Coronary artery (tissue), 2 donors: ENCODE results near the gene RCOR3.

Experiments
- DNase-seq: peaks from one replicate; pipeline ENCODE4 v3.0.0-alpha.2; 2017; ENCODE audit warnings: low spot score
- H3K27ac ChIP-seq, 2 donors: fragments of 200-600 bp; sonication (generic); one replicate each; pipeline ENCODE4 v1.5.1; 2016 to 2019
- H3K4me3 ChIP-seq: fragments of 200-600 bp; sonication (generic); 2 replicates; pipeline ENCODE4 v1.5.1; 2016; ENCODE audit warnings: mild to moderate bottlenecking, moderate library complexity
- CTCF ChIP-seq: fragments of 200-600 bp; sonication (generic); IDR thresholded peaks from one replicate; pipeline ENCODE4 v1.5.1; 2019; ENCODE audit warnings: antibody characterized with exemption

RCOR3 gene

GRCh38 chr1:211339631-211340041, 80.5 kb downstream of the RCOR3 start:
- no peak overlapping the region for H3K27ac ChIP-seq
- no peak overlapping the region for H3K4me3 ChIP-seq
- DNase-seq: no peak
- no peak for TF ChIP-seq CTCF

- DNase-seq: no peak
- no peak overlapping the region for H3K4me3 ChIP-seq
- TF ChIP-seq CTCF: no peak
- H3K27ac ChIP-seq: no peak overlapping the region
Measured at GRCh38 chr1:211340622-211341507, 81.7 kb downstream of the RCOR3 start.

- H3K4me3 ChIP-seq: no peak overlapping the region
- TF ChIP-seq CTCF: no peak
- no peak for DNase-seq
- no peak overlapping the region for H3K27ac ChIP-seq
Measured at GRCh38 chr1:211341999-211342398, 82.8 kb downstream of the RCOR3 start.

GRCh38 chr1:211343607-211344006, 84.4 kb downstream of the RCOR3 start:
- Histone ChIP-seq H3K4me3 (no peak overlapping the region), H3K27ac (no peak overlapping the region)
- DNase-seq: no peak
- TF ChIP-seq CTCF: no peak

- DNase-seq: no peak
- H3K27ac ChIP-seq: no peak overlapping the region
- no peak for TF ChIP-seq CTCF
- H3K4me3 ChIP-seq: no peak overlapping the region
Measured at GRCh38 chr1:211344152-211344618, 85.0 kb downstream of the RCOR3 start.

GRCh38 chr1:211345719-211346118, 86.6 kb downstream of the RCOR3 start:
- Histone ChIP-seq H3K4me3 (no peak overlapping the region), H3K27ac (no peak overlapping the region)
- TF ChIP-seq CTCF: no peak
- DNase-seq: no peak
